GM12874 (cell line): Measurements from ENCODE around the gene EZH2.

ENCODE experiments used
- TF ChIP-seq, protein P1 (sequence below): IDR thresholded peaks from 2 replicates; pipeline ENCODE4 v1.5.1; 2011; ENCODE audit warnings: low read depth, mild to moderate bottlenecking, control low read depth, low read length, moderate library complexity; ENCODE audit not compliant: insufficient read depth

EZH2 gene

DNA sequence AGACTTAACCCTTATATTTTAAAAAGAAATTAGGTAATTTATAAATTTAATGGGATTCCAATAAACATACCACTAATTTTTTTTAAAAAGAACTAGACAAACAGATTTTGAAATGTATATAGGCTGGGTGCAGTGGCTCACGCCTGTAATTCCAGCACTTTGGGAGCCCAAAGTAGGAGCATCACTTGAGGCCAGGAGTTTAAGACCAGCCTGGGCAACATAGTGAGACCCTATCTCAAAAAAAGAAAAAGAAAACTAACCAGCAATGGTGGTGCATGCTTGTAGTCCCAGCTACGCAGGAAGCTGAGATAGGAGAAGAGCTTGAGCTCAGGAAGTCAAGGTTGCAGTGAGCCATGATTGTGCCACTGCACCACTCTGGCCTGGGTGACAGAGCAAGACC is 62.7 kb downstream of the EZH2 start:
- TF ChIP-seq, protein P1, sequence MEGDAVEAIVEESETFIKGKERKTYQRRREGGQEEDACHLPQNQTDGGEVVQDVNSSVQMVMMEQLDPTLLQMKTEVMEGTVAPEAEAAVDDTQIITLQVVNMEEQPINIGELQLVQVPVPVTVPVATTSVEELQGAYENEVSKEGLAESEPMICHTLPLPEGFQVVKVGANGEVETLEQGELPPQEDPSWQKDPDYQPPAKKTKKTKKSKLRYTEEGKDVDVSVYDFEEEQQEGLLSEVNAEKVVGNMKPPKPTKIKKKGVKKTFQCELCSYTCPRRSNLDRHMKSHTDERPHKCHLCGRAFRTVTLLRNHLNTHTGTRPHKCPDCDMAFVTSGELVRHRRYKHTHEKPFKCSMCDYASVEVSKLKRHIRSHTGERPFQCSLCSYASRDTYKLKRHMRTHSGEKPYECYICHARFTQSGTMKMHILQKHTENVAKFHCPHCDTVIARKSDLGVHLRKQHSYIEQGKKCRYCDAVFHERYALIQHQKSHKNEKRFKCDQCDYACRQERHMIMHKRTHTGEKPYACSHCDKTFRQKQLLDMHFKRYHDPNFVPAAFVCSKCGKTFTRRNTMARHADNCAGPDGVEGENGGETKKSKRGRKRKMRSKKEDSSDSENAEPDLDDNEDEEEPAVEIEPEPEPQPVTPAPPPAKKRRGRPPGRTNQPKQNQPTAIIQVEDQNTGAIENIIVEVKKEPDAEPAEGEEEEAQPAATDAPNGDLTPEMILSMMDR: no peak

DNA sequence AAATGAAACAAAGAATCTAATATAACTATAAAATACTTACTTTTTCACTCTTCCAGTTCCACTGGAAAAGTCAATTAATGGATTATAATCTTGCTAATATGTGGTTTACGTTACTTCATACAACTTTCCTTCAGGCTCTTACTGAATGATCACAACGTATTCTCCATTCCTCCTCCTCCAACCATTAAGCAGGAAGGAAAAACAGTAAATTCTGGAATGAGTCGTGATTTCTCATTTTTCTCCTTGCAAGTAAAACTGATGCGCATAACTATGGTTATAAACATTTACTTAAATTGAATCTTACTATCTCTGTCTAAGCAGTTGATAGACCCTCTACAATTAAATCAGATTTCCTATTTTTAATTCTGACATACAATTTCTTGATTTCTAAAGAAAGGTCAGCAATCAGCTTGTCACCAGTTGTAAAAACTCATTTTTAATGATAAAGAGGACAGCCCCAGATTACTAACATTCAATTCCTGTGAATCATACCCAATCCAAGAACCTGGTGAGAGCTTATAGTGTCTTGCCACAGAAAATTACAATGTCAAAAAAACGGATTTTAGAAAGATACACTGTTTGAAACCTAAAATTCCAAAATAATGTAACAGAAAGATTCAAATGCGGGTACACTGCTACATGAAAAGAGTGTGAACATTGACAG is 64.3 kb downstream of the EZH2 start:
- TF ChIP-seq, protein P1: no peak

DNA sequence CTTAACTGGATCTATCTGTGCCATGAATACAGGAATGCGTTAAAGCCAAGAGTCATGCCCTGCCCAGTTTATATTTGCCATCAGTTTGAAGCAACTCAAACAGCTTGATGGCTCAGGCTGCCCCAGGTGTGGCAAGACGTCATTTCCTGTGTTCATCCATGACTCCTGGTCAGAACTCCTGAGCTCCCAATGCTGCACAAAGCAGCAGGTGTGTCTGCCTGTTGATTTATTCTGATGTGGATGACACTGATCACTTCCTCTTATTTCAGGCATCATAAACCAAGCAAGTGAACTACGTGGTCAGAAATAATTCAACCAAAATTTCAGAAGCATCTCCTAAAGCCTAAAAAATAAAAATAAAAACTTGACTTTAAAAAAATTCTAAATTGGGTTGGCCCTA is 68.5 kb downstream of the EZH2 start:
- TF ChIP-seq, protein P1: no peak

DNA sequence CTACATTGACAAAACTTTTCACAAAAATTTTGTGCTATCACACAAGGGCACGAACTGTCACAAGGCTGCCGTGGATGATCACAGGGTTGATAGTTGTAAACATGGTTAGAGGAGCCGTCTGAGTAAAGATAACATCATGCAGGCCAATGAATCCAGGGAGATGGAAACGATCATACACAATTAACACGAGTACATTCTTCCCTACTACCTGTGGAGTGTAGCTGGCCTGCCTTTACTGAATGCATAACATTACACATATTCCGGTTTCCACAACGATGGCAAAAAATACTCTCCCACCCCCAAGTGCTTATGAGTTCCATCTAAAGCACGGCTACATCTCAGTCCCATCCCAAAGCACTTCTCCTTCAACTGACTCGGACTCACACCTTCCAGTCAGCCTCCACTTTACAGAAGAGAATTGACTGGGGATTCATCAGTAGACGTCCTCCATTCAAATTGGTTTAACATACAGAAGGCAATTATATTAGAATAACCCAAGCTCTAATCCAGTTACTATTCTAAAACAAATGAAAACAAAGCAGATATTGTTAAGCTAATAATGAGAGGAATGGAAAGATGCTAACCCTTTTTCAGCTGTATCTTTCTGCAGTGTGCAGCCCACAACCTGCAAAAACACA is 69.0 kb downstream of the EZH2 start:
- TF ChIP-seq, protein P1: no peak

DNA sequence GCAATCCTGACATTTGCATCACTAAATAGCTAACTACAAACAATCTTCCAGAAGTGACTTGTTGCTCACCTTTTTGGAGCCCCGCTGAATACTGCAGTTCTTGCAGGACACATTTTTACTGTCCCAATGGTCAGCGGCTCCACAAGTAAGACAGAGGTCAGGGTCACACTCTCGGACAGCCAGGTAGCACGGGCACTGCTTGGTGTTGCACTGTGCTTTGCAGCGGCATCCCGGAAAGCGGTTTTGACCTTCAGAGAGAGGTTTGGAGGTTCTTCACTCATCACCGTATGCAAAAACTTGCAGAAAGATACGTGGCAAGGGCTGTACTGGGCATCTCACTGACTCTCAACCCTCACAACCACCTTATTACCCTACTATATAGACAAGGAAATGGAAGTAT is 70.2 kb downstream of the EZH2 start:
- TF ChIP-seq, protein P1: no peak

DNA sequence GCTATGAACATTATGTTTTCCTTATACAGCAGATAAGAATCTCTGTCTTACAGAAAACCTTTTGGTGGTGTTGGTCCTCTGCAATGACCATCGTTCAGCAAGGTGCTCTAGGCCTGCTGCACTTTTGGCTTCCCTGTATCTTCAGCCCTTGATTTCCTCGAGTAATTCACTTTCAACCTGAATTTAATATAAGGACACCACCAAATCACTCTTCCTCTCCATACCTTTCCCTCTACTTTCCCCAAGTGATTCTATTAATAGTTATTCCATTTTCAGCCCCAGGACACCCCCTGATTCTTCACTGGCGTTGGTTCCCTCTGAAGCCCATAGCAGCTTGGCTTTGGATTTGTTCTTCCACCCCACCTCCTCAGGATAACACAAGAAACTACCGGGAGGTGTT is 72.2 kb downstream of the EZH2 start:
- TF ChIP-seq, protein P1: no peak

DNA sequence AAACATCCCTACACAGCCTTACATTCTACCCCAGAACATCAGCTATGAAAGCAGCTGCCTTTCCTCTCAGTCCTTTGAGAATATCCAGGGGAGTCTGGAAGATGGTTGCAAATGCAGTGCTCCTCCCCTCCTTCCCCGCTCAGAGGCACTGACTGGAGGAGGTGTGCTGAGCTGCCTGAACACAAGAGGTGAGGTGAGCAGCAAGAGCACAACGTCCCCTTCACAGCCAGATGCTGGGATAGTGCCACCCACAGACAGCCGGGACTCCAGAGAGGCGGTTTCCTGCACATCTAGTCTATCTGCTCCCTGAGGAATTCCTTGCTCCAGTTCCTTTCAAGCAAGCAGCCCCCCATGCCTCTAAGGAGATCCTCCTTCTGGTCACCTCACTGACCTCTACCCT is 74.2 kb downstream of the EZH2 start:
- TF ChIP-seq, protein P1: no peak
